HCT116 (cell line): Measurements from ENCODE around the gene ZNF451. TPM values are rescaled to one million over a fixed set of nuclear protein-coding genes. Genes with fewer than 3 reads are reported as not detected.

Source experiments
- ATAC-seq: fragments of 200-7000 bp; cut with Tn5 transposase; 2 replicates; pipeline ENCODE4 v1.9.1; 2020; ENCODE audit warnings: mild to moderate bottlenecking, moderate library complexity
- BruUV-seq: library from RNA; stranded (reverse); fragments of 400-500 nt; replicated peaks from 2 replicates; lab custom pipeline; 2021; lab: Mats Ljungman, UMichigan
- CTCF ChIA-PET: fragments of 300-600 bp; sonication (Branson Sonifier 250); formaldehyde crosslinking; loops from one replicate; lab custom pipeline; 2021; ENCODE audit warnings: antibody characterized with exemption; lab: Charles Lee
- POLR2A ChIA-PET: fragments of 300-600, 350-600 bp; sonication (Branson Sonifier 250); formaldehyde crosslinking; loops from one replicate; lab custom pipeline; 2021; ENCODE audit warnings: antibody characterized with exemption; lab: Charles Lee
- RAD21 ChIA-PET, 2 experiments: fragments of 300-600 bp; sonication (Branson Sonifier 250); formaldehyde crosslinking; loops; one replicate each; lab custom pipeline; 2023; ENCODE audit warnings: low total read pairs in 2 of 2; ENCODE audit not compliant: uncharacterized antibody in 2 of 2, unreplicated experiment in 2 of 2, low non-redundant PET in 1 of 2; lab: Charles Lee
- DNase-seq: peaks from one replicate; pipeline ENCODE4 v3.0.0-alpha.2; 2010; ENCODE audit warnings: low read depth, low spot score
- H2AFZ ChIP-seq: fragments of 200-600 bp; shearing (Covaris generic), sonication (generic); 2 replicates; pipeline ENCODE4 v1.6.1; 2017; ENCODE audit warnings: low read depth, mixed run types, mixed read lengths, antibody characterized with exemption, low read length; ENCODE audit not compliant: poor library complexity, severe bottlenecking
- H3K27ac ChIP-seq: 2 replicates; pipeline ENCODE4 v1.5.1; 2012; ENCODE audit warnings: low read depth, low read length
- H3K27me3 ChIP-seq: fragments of 200-600 bp; sonication (generic); 2 replicates; pipeline ENCODE4 v1.6.1; 2016; ENCODE audit warnings: mixed run types, low read length, mixed read lengths; ENCODE audit not compliant: insufficient read depth
- H3K36me3 ChIP-seq, 2 experiments: fragments of 200-500 bp in 1 of 2; fragments of 200-600 bp in 1 of 2; sonication (Bioruptor generic) in 1 of 2; sonication (generic) in 1 of 2; 2 replicates each; pipeline versions ENCODE4 v1.5.1 to v1.6.1; 2014 to 2016; ENCODE audit warnings: low read length in 2 of 2, inconsistent platforms in 1 of 2, mixed read lengths in 1 of 2, mixed run types in 1 of 2; ENCODE audit not compliant: insufficient read depth in 2 of 2, control insufficient read depth in 1 of 2
- H3K4me1 ChIP-seq, 2 experiments: fragments of 200-600 bp in 1 of 2; sonication (generic) in 1 of 2; 2 replicates each; pipeline versions ENCODE4 v1.5.1 to v1.6.1; 2012 to 2017; ENCODE audit warnings: low read length in 2 of 2, inconsistent platforms in 1 of 2, mild to moderate bottlenecking in 1 of 2, mixed read lengths in 1 of 2, mixed run types in 1 of 2, moderate library complexity in 1 of 2; ENCODE audit not compliant: insufficient read depth in 2 of 2, control insufficient read depth in 1 of 2
- H3K4me2 ChIP-seq: fragments of 200-600 bp; sonication (generic); 2 replicates; pipeline ENCODE4 v1.6.1; 2017; ENCODE audit warnings: mixed run types, low read length, mixed read lengths
- H3K4me3 ChIP-seq, 2 experiments: fragments of 200-600 bp in 1 of 2; sonication (generic) in 1 of 2; replicated peaks in 1 of 2; 2 replicates each; pipeline ENCODE4 v1.5.1; 2011 to 2016; ENCODE audit warnings: low read length in 2 of 2, control low read depth in 1 of 2, low read depth in 1 of 2, mild to moderate bottlenecking in 1 of 2, mixed read lengths in 1 of 2, mixed run types in 1 of 2
- H3K79me2 ChIP-seq: fragments of 200-600 bp; sonication (generic); 2 replicates; pipeline ENCODE4 v1.6.1; 2017; ENCODE audit warnings: mild to moderate bottlenecking, mixed run types, low read length, moderate library complexity, mixed read lengths; ENCODE audit not compliant: insufficient read depth
- H3K9ac ChIP-seq: fragments of 200-600 bp; sonication (generic); 2 replicates; pipeline ENCODE4 v1.6.1; 2016; ENCODE audit warnings: low read length, mixed read lengths
- H3K9me2 ChIP-seq: fragments of 200-600 bp; sonication (generic), shearing (Covaris generic); 2 replicates; pipeline ENCODE4 v1.6.1; 2017; ENCODE audit warnings: mixed run types, mild to moderate bottlenecking, moderate library complexity; ENCODE audit not compliant: insufficient read depth
- H3K9me3 ChIP-seq, 2 experiments: fragments of 200-500 bp in 1 of 2; fragments of 200-600 bp in 1 of 2; sonication (Bioruptor generic) in 1 of 2; sonication (generic) in 1 of 2; 2 replicates each; pipeline ENCODE4 v1.6.1; 2014 to 2017; ENCODE audit warnings: low read length in 2 of 2, mixed read lengths in 2 of 2, inconsistent platforms in 1 of 2, low read depth in 1 of 2, mild to moderate bottlenecking in 1 of 2, mixed run types in 1 of 2, moderate library complexity in 1 of 2; ENCODE audit not compliant: control insufficient read depth in 1 of 2, insufficient read depth in 1 of 2
- H4K20me1 ChIP-seq: fragments of 200-600 bp; sonication (generic), shearing (Covaris generic); 2 replicates; pipeline ENCODE4 v1.6.1; 2017; ENCODE audit warnings: mixed run types, mild to moderate bottlenecking, moderate library complexity; ENCODE audit not compliant: insufficient read depth
- CBX3 ChIP-seq: IDR thresholded peaks from 2 replicates; pipeline ENCODE4 v1.6.1; 2012; ENCODE audit warnings: low read depth
- CEBPB ChIP-seq: IDR thresholded peaks from 2 replicates; pipeline ENCODE4 v1.6.1; 2012; ENCODE audit warnings: low read depth
- EZH2 ChIP-seq: fragments of 200-600 bp; sonication (generic); IDR thresholded peaks from 2 replicates; pipeline ENCODE4 v1.6.1; 2017; ENCODE audit warnings: antibody characterized with exemption, mixed run types
- EZH2phosphoT487 ChIP-seq: fragments of 200-600 bp; IDR thresholded peaks from 2 replicates; pipeline ENCODE4 v1.6.1; 2018; ENCODE audit warnings: antibody characterized with exemption, borderline replicate concordance
- FOSL1 ChIP-seq: IDR thresholded peaks from 2 replicates; pipeline ENCODE4 v1.6.1; 2012; ENCODE audit warnings: low read depth
- JUND ChIP-seq: IDR thresholded peaks from 2 replicates; pipeline ENCODE4 v1.6.1; 2012
- POLR2AphosphoS5 ChIP-seq: IDR thresholded peaks from 2 replicates; pipeline ENCODE4 v1.6.1; 2011; ENCODE audit warnings: mild to moderate bottlenecking, low read depth, low read length, moderate library complexity
- RAD21 ChIP-seq: IDR thresholded peaks from 2 replicates; pipeline ENCODE4 v1.6.1; 2012; ENCODE audit warnings: low read depth, mild to moderate bottlenecking
- SIN3A ChIP-seq: IDR thresholded peaks from 2 replicates; pipeline ENCODE4 v1.6.1; 2012; ENCODE audit warnings: low read depth
- SRF ChIP-seq: IDR thresholded peaks from 2 replicates; pipeline ENCODE4 v1.6.1; 2012; ENCODE audit warnings: low read depth
- TCF7L2 ChIP-seq: IDR thresholded peaks from 2 replicates; pipeline ENCODE4 v1.7.0; 2011; ENCODE audit warnings: borderline replicate concordance, inconsistent platforms; ENCODE audit not compliant: insufficient read depth, insufficient read length; ENCODE audit errors: extremely low read depth
- YY1 ChIP-seq: IDR thresholded peaks from 2 replicates; pipeline ENCODE4 v1.6.1; 2011; ENCODE audit warnings: low read length, low read depth, moderate library complexity, mild to moderate bottlenecking; ENCODE audit not compliant: insufficient replicate concordance; ENCODE audit errors: extremely low read depth
- ZFX ChIP-seq: fragments of 450-650 bp; IDR thresholded peaks from 2 replicates; pipeline ENCODE4 v1.6.1; 2017
- ZNF274 ChIP-seq: fragments of 200-500 bp; sonication (Bioruptor generic); IDR thresholded peaks from 2 replicates; pipeline ENCODE4 v1.6.1; 2014; ENCODE audit warnings: mild to moderate bottlenecking, low read depth, low read length, inconsistent platforms
- intact Hi-C: fragments of 100-400 bp; cut with micrococcal nuclease; formaldehyde crosslinking; loops from 2 replicates; pipeline ENCODE4 v1.10.0; 2022
- total RNA-seq: library from RNA; stranded (reverse); gene quantifications from one replicate; pipeline ENCODE4 v1.2.1, GENCODE V29; 2021; ENCODE audit not compliant: unreplicated experiment
- TF ChIP-seq, protein P1 (sequence below): IDR thresholded peaks from 2 replicates; pipeline ENCODE4 v1.6.1; 2012
- TF ChIP-seq, protein P2 (sequence below): IDR thresholded peaks from 2 replicates; pipeline ENCODE4 v1.6.1; 2012; ENCODE audit warnings: low read depth

ZNF451 gene
- total RNA-seq, 1 experiment from 2014 or later: 49.1 TPM

DNA sequence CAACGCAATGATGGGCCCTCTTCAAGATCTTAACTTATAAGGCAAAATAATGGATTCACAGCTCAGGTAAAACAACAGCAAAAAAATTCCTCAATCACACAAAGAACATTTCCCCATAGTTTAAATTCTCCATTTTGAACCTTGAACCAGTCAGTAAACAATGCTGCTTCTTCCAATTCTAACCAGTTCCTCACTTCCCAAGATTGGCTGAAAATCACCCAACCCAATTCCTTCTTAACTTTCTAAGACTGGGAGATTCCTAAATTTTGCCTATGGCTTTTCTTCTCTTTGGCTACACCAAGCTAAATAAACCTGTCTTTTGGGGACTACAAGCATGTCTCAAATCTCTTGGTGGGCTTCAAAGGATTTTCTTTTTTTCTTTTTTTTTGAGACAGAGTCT is 3.1 kb upstream of the ZNF451 start:
- Histone ChIP-seq H3K9me3 (no peaks in the 10 kb centered on the region), H3K9me2 (no peaks in the 10 kb centered on the region), H3K9ac (no peak overlapping the region), H3K36me3 (no peaks in the 10 kb centered on the region; a peak in 2 of 4 replicates), H3K27ac (no peak overlapping the region), H4K20me1 (no peaks in the 10 kb centered on the region)
- BruUV-seq: no TSS peak
- no peak for DNase-seq
- TF ChIP-seq CEBPB (no peak), SRF (no peak), ZFX (no peak), CBX3 (no peak), YY1 (no peak), POLR2AphosphoS5 (no peak)
- TF ChIP-seq, all 23 proteins: peak for 0
- ChIA-PET RAD21 (no interaction called here), CTCF (no interaction called here), POLR2A (no interaction called here)
- Histone ChIP-seq H3K4me3 (no peak overlapping the region), H3K4me2 (no peak overlapping the region), H3K4me1 (peaks cover 3 to 12% of the 10 kb centered on the region in 2 experiments; a peak in 3 of 4 replicates), H3K79me2 (peaks cover 9% of the 10 kb centered on the region), H2AFZ (no peak overlapping the region), H3K27me3 (no peaks in the 10 kb centered on the region)
- intact Hi-C loops: no loop called here
- ATAC-seq: no peak

DNA sequence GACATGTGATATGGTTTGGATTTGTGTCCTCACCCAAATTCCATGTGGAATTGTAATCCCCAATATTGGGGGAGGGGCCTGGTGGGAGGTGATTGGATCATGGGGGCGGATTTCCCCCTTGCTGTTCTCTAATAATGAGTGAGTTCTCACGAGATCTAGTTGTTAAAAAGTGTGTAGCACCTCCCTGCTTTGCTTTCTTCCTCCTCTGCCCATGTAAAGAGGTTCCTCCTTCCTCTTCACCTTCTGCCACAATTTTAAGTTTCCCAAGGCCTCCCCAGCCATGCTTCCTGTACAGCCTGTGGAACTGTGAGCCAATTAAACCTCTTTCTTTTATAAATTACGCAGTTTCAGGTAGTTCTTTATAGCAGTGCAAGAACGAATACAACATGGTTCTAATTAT is 2.1 kb upstream of the ZNF451 start:
- no peaks in the 10 kb centered on the region for H3K9me3 ChIP-seq
- peaks cover 17% of the 10 kb centered on the region for H3K79me2 ChIP-seq
- no peaks in the 10 kb centered on the region for H3K27me3 ChIP-seq
- no peaks in the 10 kb centered on the region for H3K9me2 ChIP-seq
- DNase-seq: no peak
- no peak overlapping the region for H3K4me2 ChIP-seq
- ATAC-seq: no peak
- peaks cover 4 to 12% of the 10 kb centered on the region in 2 experiments; a peak in 3 of 4 replicates for H3K4me1 ChIP-seq
- no peaks in the 10 kb centered on the region; a peak in 2 of 4 replicates for H3K36me3 ChIP-seq
- CTCF ChIA-PET: no interaction called here
- RAD21 ChIA-PET: no interaction called here
- no peak overlapping the region for H3K27ac ChIP-seq
- H4K20me1 ChIP-seq: no peaks in the 10 kb centered on the region
- intact Hi-C loops: no loop called here
- POLR2A ChIA-PET: interaction anchor here (0.6 kb wide), 1 partner anchor 1041 kb away, joined by 4 read pairs; no protein-coding TSS in a partner anchor
- no peak overlapping the region for H3K9ac ChIP-seq
- no peak overlapping the region for H3K4me3 ChIP-seq
- BruUV-seq: no TSS peak
- H2AFZ ChIP-seq: no peak overlapping the region
- TF ChIP-seq EZH2 (no peak), EZH2phosphoT487 (no peak), ZNF274 (no peak), CEBPB (no peak), TCF7L2 (no peak), YY1 (no peak), SRF (no peak), FOSL1 (no peak), SIN3A (no peak), RAD21 (no peak), ZFX (no peak), JUND (no peak), CBX3 (no peak)
- TF ChIP-seq, protein P1, sequence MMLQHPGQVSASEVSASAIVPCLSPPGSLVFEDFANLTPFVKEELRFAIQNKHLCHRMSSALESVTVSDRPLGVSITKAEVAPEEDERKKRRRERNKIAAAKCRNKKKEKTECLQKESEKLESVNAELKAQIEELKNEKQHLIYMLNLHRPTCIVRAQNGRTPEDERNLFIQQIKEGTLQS: no peak
- TF ChIP-seq, protein P2, sequence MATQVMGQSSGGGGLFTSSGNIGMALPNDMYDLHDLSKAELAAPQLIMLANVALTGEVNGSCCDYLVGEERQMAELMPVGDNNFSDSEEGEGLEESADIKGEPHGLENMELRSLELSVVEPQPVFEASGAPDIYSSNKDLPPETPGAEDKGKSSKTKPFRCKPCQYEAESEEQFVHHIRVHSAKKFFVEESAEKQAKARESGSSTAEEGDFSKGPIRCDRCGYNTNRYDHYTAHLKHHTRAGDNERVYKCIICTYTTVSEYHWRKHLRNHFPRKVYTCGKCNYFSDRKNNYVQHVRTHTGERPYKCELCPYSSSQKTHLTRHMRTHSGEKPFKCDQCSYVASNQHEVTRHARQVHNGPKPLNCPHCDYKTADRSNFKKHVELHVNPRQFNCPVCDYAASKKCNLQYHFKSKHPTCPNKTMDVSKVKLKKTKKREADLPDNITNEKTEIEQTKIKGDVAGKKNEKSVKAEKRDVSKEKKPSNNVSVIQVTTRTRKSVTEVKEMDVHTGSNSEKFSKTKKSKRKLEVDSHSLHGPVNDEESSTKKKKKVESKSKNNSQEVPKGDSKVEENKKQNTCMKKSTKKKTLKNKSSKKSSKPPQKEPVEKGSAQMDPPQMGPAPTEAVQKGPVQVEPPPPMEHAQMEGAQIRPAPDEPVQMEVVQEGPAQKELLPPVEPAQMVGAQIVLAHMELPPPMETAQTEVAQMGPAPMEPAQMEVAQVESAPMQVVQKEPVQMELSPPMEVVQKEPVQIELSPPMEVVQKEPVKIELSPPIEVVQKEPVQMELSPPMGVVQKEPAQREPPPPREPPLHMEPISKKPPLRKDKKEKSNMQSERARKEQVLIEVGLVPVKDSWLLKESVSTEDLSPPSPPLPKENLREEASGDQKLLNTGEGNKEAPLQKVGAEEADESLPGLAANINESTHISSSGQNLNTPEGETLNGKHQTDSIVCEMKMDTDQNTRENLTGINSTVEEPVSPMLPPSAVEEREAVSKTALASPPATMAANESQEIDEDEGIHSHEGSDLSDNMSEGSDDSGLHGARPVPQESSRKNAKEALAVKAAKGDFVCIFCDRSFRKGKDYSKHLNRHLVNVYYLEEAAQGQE: no peak
